Transverse colon (tissue), 4 donors: ENCODE data around the gene MED17. TPM values are rescaled to one million over a fixed set of nuclear protein-coding genes. Genes with fewer than 3 reads are reported as not detected.

Source experiments
- DNase-seq: peaks from one replicate; pipeline ENCODE4 v3.0.0-alpha.2; 2019
- H3K27ac ChIP-seq, 4 donors: fragments of 200-600 bp; sonication (generic); 2 replicates each; pipeline ENCODE4 v1.5.1; 2016 to 2018; ENCODE audit warnings: inconsistent platforms in 4 of 4
- H3K27me3 ChIP-seq: fragments of 200-600 bp; sonication (generic); 2 replicates; pipeline ENCODE4 v1.5.1; 2017; ENCODE audit warnings: inconsistent platforms
- H3K36me3 ChIP-seq, 4 donors: fragments of 200-600 bp; sonication (generic); 2 replicates each; pipeline ENCODE4 v1.5.1; 2017 to 2019; ENCODE audit warnings: inconsistent platforms in 4 of 4
- H3K4me1 ChIP-seq, 4 donors: fragments of 200-600 bp; sonication (generic); 2 replicates each; pipeline ENCODE4 v1.5.1; 2017 to 2020; ENCODE audit warnings: inconsistent platforms in 4 of 4
- H3K4me3 ChIP-seq, 4 donors: fragments of 200-600 bp; sonication (generic); 1 replicate in 1 of 4; 2 replicates in 3 of 4; pipeline versions ENCODE4 v1.5.1 to v1.6.1; 2017 to 2019; ENCODE audit warnings: inconsistent platforms in 4 of 4
- H3K9me3 ChIP-seq, 2 donors: fragments of 200-600 bp; sonication (generic); 2 replicates each; pipeline ENCODE4 v1.5.1; 2017 to 2019; ENCODE audit warnings: inconsistent platforms in 2 of 2
- EP300 ChIP-seq: sonication (generic); formaldehyde crosslinking; IDR thresholded peaks from one replicate; pipeline ENCODE4 v1.6.1; 2017; ENCODE audit warnings: antibody characterized with exemption, low read depth
- POLR2A ChIP-seq: fragments of 450-650 bp; IDR thresholded peaks from one replicate; pipeline ENCODE4 v1.6.1; 2016; ENCODE audit warnings: antibody characterized with exemption, mild to moderate bottlenecking, moderate library complexity
- POLR2AphosphoS5 ChIP-seq, 3 donors: sonication (generic); formaldehyde crosslinking; IDR thresholded peaks; one replicate each; pipeline ENCODE4 v1.6.1; 2016; ENCODE audit warnings: antibody characterized with exemption in 3 of 3
- WGBS, 2 donors: methylation state at CpG; one replicate each; pipeline ENCODE4 v1.1.5; 2018; ENCODE audit warnings: low coverage in 1 of 2; 5-methylcytosine and 5-hydroxymethylcytosine counted together
- in situ Hi-C, 4 donors: fragments of 200-750 bp; cut with MboI; loops; one replicate each; pipeline versions ENCODE4 v1.15.0 to v1.15.1; 2017; ENCODE audit warnings: low sequenced_read_pairs in 3 of 4, low pct_ligation_motif_present in 1 of 4, low pct_unique_long_range_greater_than_20kb in 1 of 4
- intact Hi-C: fragments of 100-400 bp; cut with DNase I; formaldehyde crosslinking; loops from one replicate; pipeline ENCODE4 v1.15.1; 2023; ENCODE audit warnings: low total_unique reads
- total RNA-seq, 4 donors: library from RNA; depleted of rRNA; stranded (reverse); fragments of >200 nt; gene quantifications; one replicate each; pipeline ENCODE4 v1.1.0, GENCODE V29; 2016
- TF ChIP-seq, protein P1 (sequence below), 5 experiments: fragments of 200-600 bp in 3 of 5; fragments of 450-650 bp in 2 of 5; sonication (generic) in 3 of 5; IDR thresholded peaks; 1 replicate in 2 of 5; 2 replicates in 3 of 5; pipeline ENCODE4 v1.5.1; 2016 to 2017; ENCODE audit warnings: antibody characterized with exemption in 5 of 5, inconsistent platforms in 3 of 5, mild to moderate bottlenecking in 2 of 5, moderate library complexity in 1 of 5

MED17 gene
- total RNA-seq, 4 donors from 2014 or later, result 17.1 to 29.1 (median 25.1) TPM

DNA sequence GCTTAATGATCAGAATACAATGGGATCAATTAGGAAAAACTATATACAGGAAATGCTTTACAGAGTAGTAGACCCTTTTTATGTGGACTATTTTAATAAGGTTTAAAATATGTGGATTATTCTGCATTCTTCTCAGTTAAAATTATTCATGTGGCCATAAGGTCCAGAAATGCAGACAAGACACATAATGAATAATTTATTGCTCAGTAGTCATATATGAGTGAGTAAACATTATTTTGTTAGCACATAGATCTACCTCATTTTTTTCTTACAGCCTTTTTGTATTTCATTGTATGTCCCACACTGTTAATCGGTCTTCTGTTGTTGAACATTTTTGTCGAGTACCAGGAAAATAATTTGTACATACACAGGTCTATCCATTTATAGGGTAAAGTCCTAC, 20.8 kb downstream of the MED17 start:
- no peaks in the 10 kb centered on the region for H3K4me1 ChIP-seq
- in situ Hi-C loops, result no loop called here
- H3K36me3 ChIP-seq, result peaks cover 0 to 84% (median 31%) of the 10 kb centered on the region in 4 donors

DNA sequence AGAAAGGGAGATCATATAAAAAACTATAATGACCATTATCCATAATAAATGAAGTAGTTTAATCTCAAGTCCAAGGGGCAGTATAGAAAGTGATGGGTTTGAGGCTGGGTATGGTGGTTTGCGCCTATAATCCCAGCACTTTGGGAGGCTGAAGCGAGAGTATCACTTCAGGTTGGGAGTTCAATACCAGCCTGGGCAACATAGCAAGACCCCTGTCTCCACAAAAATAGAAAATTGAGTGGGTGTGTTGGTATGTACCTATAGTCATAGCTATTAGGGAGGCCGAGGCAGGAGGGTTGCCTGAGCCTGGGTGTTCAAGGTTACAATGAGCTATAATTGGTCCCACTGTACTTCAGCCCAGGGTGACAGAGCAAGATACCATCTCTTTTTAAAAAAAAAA, 23.9 kb downstream of the MED17 start:
- Histone ChIP-seq H3K27ac (no peak overlapping the region), H3K27me3 (no peaks in the 10 kb centered on the region), H3K4me3 (no peak overlapping the region), H3K9me3 (no peaks in the 10 kb centered on the region), H3K36me3 (peaks cover 0 to 82% (median 31%) of the 10 kb centered on the region in 4 donors), H3K4me1 (no peaks in the 10 kb centered on the region)
- intact Hi-C loops (no loop called here), in situ Hi-C loops (no loop called here)
- no peak for TF ChIP-seq POLR2AphosphoS5 (IDR thresholded peaks at IDR 0.05)
- TF ChIP-seq, protein P1, sequence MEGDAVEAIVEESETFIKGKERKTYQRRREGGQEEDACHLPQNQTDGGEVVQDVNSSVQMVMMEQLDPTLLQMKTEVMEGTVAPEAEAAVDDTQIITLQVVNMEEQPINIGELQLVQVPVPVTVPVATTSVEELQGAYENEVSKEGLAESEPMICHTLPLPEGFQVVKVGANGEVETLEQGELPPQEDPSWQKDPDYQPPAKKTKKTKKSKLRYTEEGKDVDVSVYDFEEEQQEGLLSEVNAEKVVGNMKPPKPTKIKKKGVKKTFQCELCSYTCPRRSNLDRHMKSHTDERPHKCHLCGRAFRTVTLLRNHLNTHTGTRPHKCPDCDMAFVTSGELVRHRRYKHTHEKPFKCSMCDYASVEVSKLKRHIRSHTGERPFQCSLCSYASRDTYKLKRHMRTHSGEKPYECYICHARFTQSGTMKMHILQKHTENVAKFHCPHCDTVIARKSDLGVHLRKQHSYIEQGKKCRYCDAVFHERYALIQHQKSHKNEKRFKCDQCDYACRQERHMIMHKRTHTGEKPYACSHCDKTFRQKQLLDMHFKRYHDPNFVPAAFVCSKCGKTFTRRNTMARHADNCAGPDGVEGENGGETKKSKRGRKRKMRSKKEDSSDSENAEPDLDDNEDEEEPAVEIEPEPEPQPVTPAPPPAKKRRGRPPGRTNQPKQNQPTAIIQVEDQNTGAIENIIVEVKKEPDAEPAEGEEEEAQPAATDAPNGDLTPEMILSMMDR (IDR thresholded peaks at IDR 0.05), result no peak
- no peak for TF ChIP-seq POLR2A
- TF ChIP-seq EP300, result no peak
- no peak for DNase-seq
- 87 to 100% methylated on average over 1 to 3 of the region's 3 CpGs for WGBS, 2 donors

More for the DNA sequence above, 20.8 kb downstream of the MED17 start:
- no peak for TF ChIP-seq POLR2A
- TF ChIP-seq, protein P1 (IDR thresholded peaks at IDR 0.05), result no peak
- no peak overlapping the region for H3K27ac ChIP-seq
- 84 to 96% methylated on average over 2 of the region's 2 CpGs for WGBS, 2 donors
- no peak overlapping the region for H3K4me3 ChIP-seq
- H3K27me3 ChIP-seq, result no peaks in the 10 kb centered on the region
- H3K9me3 ChIP-seq, result no peaks in the 10 kb centered on the region
- DNase-seq, result no peak
- intact Hi-C loops, result no loop called here

DNA sequence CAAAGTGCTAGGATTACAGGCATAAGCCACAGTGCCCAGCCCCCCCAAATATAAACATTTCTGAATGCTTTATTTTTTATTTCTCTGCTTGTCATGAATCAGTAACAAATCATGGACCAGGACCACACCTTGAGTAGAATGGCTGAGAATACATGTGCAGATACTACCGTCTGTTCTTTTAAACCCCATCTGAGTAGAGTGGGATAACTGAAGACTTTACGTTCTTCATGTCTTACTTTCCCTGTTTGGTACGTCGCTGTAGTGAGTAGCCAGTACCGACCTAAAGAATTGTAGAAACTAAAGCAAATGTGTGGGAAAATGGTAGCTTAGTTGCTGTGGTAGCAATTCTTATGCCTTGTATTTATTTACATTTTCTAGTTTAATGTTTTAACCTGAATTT, 29.9 kb downstream of the MED17 start:
- H3K4me3 ChIP-seq, result no peak overlapping the region
- in situ Hi-C loops (no loop called here), intact Hi-C loops (no loop called here)
- DNase-seq, result no peak
- H3K27me3 ChIP-seq, result no peaks in the 10 kb centered on the region
- no peak for TF ChIP-seq POLR2A
- no peak for TF ChIP-seq EP300
- TF ChIP-seq, protein P1 (IDR thresholded peaks at IDR 0.05), result no peak
- TF ChIP-seq POLR2AphosphoS5 (IDR thresholded peaks at IDR 0.05), result no peak
- no peaks in the 10 kb centered on the region for H3K9me3 ChIP-seq
- H3K27ac ChIP-seq, result no peak overlapping the region
- no peaks in the 10 kb centered on the region for H3K4me1 ChIP-seq
- peaks cover 0 to 42% (median 20%) of the 10 kb centered on the region in 4 donors for H3K36me3 ChIP-seq
- WGBS, 2 donors, result 93 to 95% methylated on average over 5 of the region's 5 CpGs

GRCh38 chr11:93814966-93815633, 31.0 kb downstream of the MED17 start:
- TF ChIP-seq POLR2A, result no peak
- TF ChIP-seq EP300, result no peak
- TF ChIP-seq, protein P1 (IDR thresholded peaks at IDR 0.05), result no peak
- TF ChIP-seq POLR2AphosphoS5 (IDR thresholded peaks at IDR 0.05), result no peak
- DNase-seq, result no peak
- intact Hi-C loops (no loop called here), in situ Hi-C loops (no loop called here)
- Histone ChIP-seq H3K4me1 (no peaks in the 10 kb centered on the region), H3K36me3 (peaks cover 0 to 37% (median 15%) of the 10 kb centered on the region in 4 donors), H3K4me3 (no peak overlapping the region), H3K9me3 (no peaks in the 10 kb centered on the region), H3K27ac (no peak overlapping the region), H3K27me3 (no peaks in the 10 kb centered on the region)
- 93 to 98% methylated on average over 4 to 6 of the region's 6 CpGs for WGBS, 2 donors
